Neuronal stem cell (in vitro differentiated cells): ENCODE results near the gene TCP11L1.
"Not testable (repeated sequence)": the region's sequence is repeated elsewhere in the genome, so short reads cannot be mapped to it uniquely, and the experiment has no call there.

Source experiments
- DNase-seq: peaks from one replicate; pipeline ENCODE4 v3.0.0-alpha.2; 2013; ENCODE audit warnings: low spot score
- H2AFZ ChIP-seq: one replicate; pipeline ENCODE4 v1.6.1; 2013; ENCODE audit warnings: mild to moderate bottlenecking, low read length, inconsistent platforms
- H2AK5ac ChIP-seq: 2 replicates; pipeline ENCODE4 v1.6.1; 2013; ENCODE audit warnings: low read depth, mild to moderate bottlenecking, inconsistent platforms, low read length, moderate library complexity, mixed read lengths
- H2BK120ac ChIP-seq: 2 replicates; pipeline ENCODE4 v1.6.1; 2013; ENCODE audit warnings: low read depth, mild to moderate bottlenecking, inconsistent platforms, low read length, moderate library complexity, mixed read lengths
- H2BK12ac ChIP-seq: one replicate; pipeline ENCODE4 v1.6.1; 2013; ENCODE audit warnings: low read length, inconsistent platforms
- H2BK15ac ChIP-seq: 2 replicates; pipeline ENCODE4 v1.6.1; 2013; ENCODE audit warnings: mild to moderate bottlenecking, low read length, inconsistent platforms, mixed read lengths
- H2BK5ac ChIP-seq: one replicate; pipeline ENCODE4 v1.6.1; 2013; ENCODE audit warnings: inconsistent platforms, mild to moderate bottlenecking, low read length, moderate library complexity
- H3K14ac ChIP-seq: one replicate; pipeline ENCODE4 v1.6.1; 2013; ENCODE audit warnings: low read length, inconsistent platforms
- H3K18ac ChIP-seq: 2 replicates; pipeline ENCODE4 v1.6.1; 2013; ENCODE audit warnings: low read length, inconsistent platforms
- H3K23ac ChIP-seq: 2 replicates; pipeline ENCODE4 v1.6.1; 2013; ENCODE audit warnings: low read depth, mild to moderate bottlenecking, mixed read lengths, low read length, inconsistent platforms; ENCODE audit not compliant: poor library complexity
- H3K27ac ChIP-seq: replicated peaks from 3 replicates; pipeline ENCODE4 v1.5.1; 2013; ENCODE audit warnings: low read length, inconsistent platforms
- H3K27me3 ChIP-seq, 3 experiments: 2 replicates each; pipeline ENCODE4 v1.6.1; 2013; ENCODE audit warnings: low read length in 3 of 3, mild to moderate bottlenecking in 2 of 3, inconsistent platforms in 1 of 3, low read depth in 1 of 3, mixed read lengths in 1 of 3, moderate library complexity in 1 of 3; ENCODE audit not compliant: control insufficient read depth in 3 of 3, insufficient read depth in 3 of 3
- H3K36me3 ChIP-seq, 2 donors: replicated peaks in 1 of 2; 2 replicates each; pipeline ENCODE4 v1.6.1; 2013; ENCODE audit warnings: low read length in 2 of 2; ENCODE audit not compliant: control insufficient read depth in 2 of 2, insufficient read depth in 2 of 2
- H3K4ac ChIP-seq: 2 replicates; pipeline ENCODE4 v1.6.1; 2013; ENCODE audit warnings: inconsistent platforms, mild to moderate bottlenecking, low read length, moderate library complexity
- H3K4me1 ChIP-seq, 2 donors: 1 replicate in 1 of 2; 2 replicates in 1 of 2; pipeline ENCODE4 v1.6.1; 2013; ENCODE audit warnings: low read length in 2 of 2, low read depth in 1 of 2; ENCODE audit not compliant: control insufficient read depth in 2 of 2, insufficient read depth in 1 of 2
- H3K4me2 ChIP-seq: one replicate; pipeline ENCODE4 v1.6.1; 2013; ENCODE audit warnings: mild to moderate bottlenecking, low read length, inconsistent platforms; ENCODE audit not compliant: insufficient read depth, poor library complexity, severe bottlenecking
- H3K4me3 ChIP-seq, 2 donors: 2 replicates each; pipeline ENCODE4 v1.5.1; 2013; ENCODE audit warnings: low read length in 2 of 2, mild to moderate bottlenecking in 2 of 2, inconsistent platforms in 1 of 2, moderate library complexity in 1 of 2
- H3K79me1 ChIP-seq: one replicate; pipeline ENCODE4 v1.6.1; 2013; ENCODE audit warnings: low read depth, mild to moderate bottlenecking, inconsistent platforms, low read length, moderate library complexity
- H3K9ac ChIP-seq: one replicate; pipeline ENCODE4 v1.6.1; 2013; ENCODE audit warnings: mild to moderate bottlenecking, low read depth, low read length, inconsistent platforms; ENCODE audit not compliant: poor library complexity
- H3K9me3 ChIP-seq, 2 donors: replicated peaks in 1 of 2; 2 replicates each; pipeline versions ENCODE3 to v1.6.1; 2013; ENCODE audit warnings: low read length in 2 of 2, mild to moderate bottlenecking in 2 of 2, inconsistent platforms in 1 of 2, low read depth in 1 of 2, mixed read lengths in 1 of 2, moderate library complexity in 1 of 2; ENCODE audit not compliant: control insufficient read depth in 2 of 2, insufficient read depth in 1 of 2
- H4K8ac ChIP-seq: one replicate; pipeline ENCODE4 v1.6.1; 2013; ENCODE audit warnings: low read depth, mild to moderate bottlenecking, inconsistent platforms, low read length, moderate library complexity
- H4K91ac ChIP-seq: one replicate; pipeline ENCODE4 v1.6.1; 2013; ENCODE audit warnings: low read length, low read depth, mild to moderate bottlenecking, inconsistent platforms; ENCODE audit not compliant: poor library complexity
- WGBS, 2 donors: extraction: QIAGEN DNeasy Blood & Tissue Kit; methylation state at CpG; one replicate each; pipeline ENCODE4 v1.1.7; 2013; ENCODE audit warnings: missing lambda C conversion rate in 2 of 2, mixed read lengths in 1 of 2; ENCODE audit not compliant: insufficient read length in 2 of 2, insufficient replicate concordance in 1 of 2; ENCODE audit errors: extremely low coverage in 2 of 2; 5-methylcytosine and 5-hydroxymethylcytosine counted together

TCP11L1 gene

DNA sequence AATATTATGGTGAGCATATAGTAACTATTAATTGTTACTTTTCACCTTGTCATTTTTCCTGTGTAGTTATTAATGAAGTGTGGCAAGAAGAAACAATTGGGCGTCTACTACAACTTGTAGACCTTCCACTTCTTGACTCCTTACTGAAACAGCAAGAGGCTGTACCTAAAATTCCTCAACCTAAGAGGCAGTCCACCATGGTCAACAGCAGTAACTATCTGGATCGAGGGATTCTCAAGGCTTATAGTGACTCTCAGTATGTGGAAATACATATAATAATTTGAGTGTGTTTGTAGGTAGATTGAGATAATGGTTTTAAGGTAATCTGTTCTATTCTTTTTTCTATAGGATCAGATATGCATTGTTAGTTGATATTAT, 10.8 kb upstream of the TCP11L1 start:
- no peak overlapping the region for H2BK5ac ChIP-seq
- no peak overlapping the region for H2BK15ac ChIP-seq
- H4K91ac ChIP-seq, result no peak overlapping the region
- no peaks in the 10 kb centered on the region for H3K79me1 ChIP-seq
- no peaks in the 10 kb centered on the region for H3K27me3 ChIP-seq
- H3K4me3 ChIP-seq, result no peak overlapping the region
- WGBS, 2 donors, result no CpG with 5 or more reads among the region's 2 CpGs
- H3K4me2 ChIP-seq, result no peak overlapping the region
- DNase-seq, result no peak
- H3K9ac ChIP-seq, result no peak overlapping the region
- H3K23ac ChIP-seq, result no peak overlapping the region
- H3K4ac ChIP-seq, result no peak overlapping the region
- H4K8ac ChIP-seq, result no peak overlapping the region
- no peak overlapping the region for H3K18ac ChIP-seq
- no peaks in the 10 kb centered on the region for H3K9me3 ChIP-seq
- no peak overlapping the region for H2AFZ ChIP-seq
- H3K4me1 ChIP-seq, result no peaks in the 10 kb centered on the region
- no peak overlapping the region for H3K14ac ChIP-seq
- H3K36me3 ChIP-seq, result peaks cover 0 to 9% of the 10 kb centered on the region in 2 donors
- no peak overlapping the region for H3K27ac ChIP-seq
- no peak overlapping the region for H2BK120ac ChIP-seq
- no peak overlapping the region for H2AK5ac ChIP-seq
- H2BK12ac ChIP-seq, result no peak overlapping the region

GRCh38 chr11:33029218-33029617, 10.2 kb upstream of the TCP11L1 start:
- not testable (repeated sequence) for H2BK120ac ChIP-seq, H3K9ac ChIP-seq, H3K23ac ChIP-seq, H3K79me1 ChIP-seq, H3K36me3 ChIP-seq, H3K14ac ChIP-seq, H3K4me2 ChIP-seq, H3K4ac ChIP-seq, H4K8ac ChIP-seq, H2BK5ac ChIP-seq, H3K18ac ChIP-seq, H2AFZ ChIP-seq, DNase-seq, H3K4me3 ChIP-seq, H3K27ac ChIP-seq, H3K4me1 ChIP-seq, H3K9me3 ChIP-seq, H2AK5ac ChIP-seq, H2BK12ac ChIP-seq, H4K91ac ChIP-seq, H3K27me3 ChIP-seq, H2BK15ac ChIP-seq
- no CpG with 5 or more reads among the region's 6 CpGs for WGBS, 2 donors

- Histone ChIP-seq H3K18ac (no peak overlapping the region), H3K4me1 (no peaks in the 10 kb centered on the region), H3K79me1 (no peaks in the 10 kb centered on the region), H3K27me3 (no peaks in the 10 kb centered on the region), H3K14ac (no peak overlapping the region), H2BK12ac (no peak overlapping the region), H3K4me3 (no peak overlapping the region), H4K8ac (no peak overlapping the region), H3K36me3 (peaks cover 0 to 9% of the 10 kb centered on the region in 2 donors), H3K4ac (no peak overlapping the region), H3K27ac (no peak overlapping the region), H2BK5ac (no peak overlapping the region), H2BK120ac (no peak overlapping the region), H3K4me2 (no peak overlapping the region), H3K9ac (no peak overlapping the region), H2AFZ (no peak overlapping the region), H3K23ac (no peak overlapping the region), H4K91ac (no peak overlapping the region), H2BK15ac (no peak overlapping the region), H3K9me3 (no peaks in the 10 kb centered on the region), H2AK5ac (no peak overlapping the region)
- no CpG with 5 or more reads among the region's 4 CpGs for WGBS, 2 donors
- no peak for DNase-seq
Measured at GRCh38 chr11:33033493-33033892, 5.9 kb upstream of the TCP11L1 start.

- no peak overlapping the region for H3K14ac ChIP-seq
- H3K79me1 ChIP-seq, result no peaks in the 10 kb centered on the region
- H3K36me3 ChIP-seq, result peaks cover 0 to 9% of the 10 kb centered on the region in 2 donors
- H3K4me1 ChIP-seq, result no peaks in the 10 kb centered on the region
- no peaks in the 10 kb centered on the region for H3K27me3 ChIP-seq
- no peak overlapping the region for H3K4me3 ChIP-seq
- H3K23ac ChIP-seq, result no peak overlapping the region
- H2BK12ac ChIP-seq, result no peak overlapping the region
- no peak overlapping the region for H3K9ac ChIP-seq
- no peak overlapping the region for H3K4me2 ChIP-seq
- no peak overlapping the region for H2BK120ac ChIP-seq
- DNase-seq, result no peak
- H3K9me3 ChIP-seq, result no peaks in the 10 kb centered on the region
- no peak overlapping the region for H2BK15ac ChIP-seq
- no peak overlapping the region for H3K27ac ChIP-seq
- H2BK5ac ChIP-seq, result no peak overlapping the region
- no peak overlapping the region for H4K8ac ChIP-seq
- H4K91ac ChIP-seq, result no peak overlapping the region
- H3K18ac ChIP-seq, result no peak overlapping the region
- WGBS, 2 donors, result no CpG with 5 or more reads among the region's 1 CpG
- no peak overlapping the region for H3K4ac ChIP-seq
- H2AFZ ChIP-seq, result no peak overlapping the region
- H2AK5ac ChIP-seq, result no peak overlapping the region
Measured at GRCh38 chr11:33035011-33035410, 4.4 kb upstream of the TCP11L1 start.
